ENCODE results near the gene PAK1. TPM values are rescaled to one million over a fixed set of nuclear protein-coding genes. Genes with fewer than 3 reads are reported as not detected.
A peak's percentile ranks its signal among the peaks of the same experiment; 100 is the strongest.

The PAK1 gene
- total RNA-seq, 1 donor from 2014 or later, result 41.0 TPM

- Histone ChIP-seq H3K4me3 (ENCODE audit: insufficient read depth, low read depth, low read length) (no peak overlapping the region), H3K36me3 (ENCODE audit: insufficient read depth, low read length) (no peaks in the 10 kb centered on the region), H2AFZ (ENCODE audit: low read depth, low read length) (no peak overlapping the region), H3K27ac (ENCODE audit: low read depth, low read length) (no peak overlapping the region), H3K9ac (ENCODE audit: low read length) (no peak overlapping the region), H3K4me1 (ENCODE audit: insufficient read depth, low read length) (peaks cover 8% of the 10 kb centered on the region), H4K20me1 (ENCODE audit: insufficient read depth, low read length) (no peaks in the 10 kb centered on the region), H3K79me2 (ENCODE audit: insufficient read depth, low read length) (no peaks in the 10 kb centered on the region), H3K27me3 (ENCODE audit: insufficient read depth, low read length) (no peaks in the 10 kb centered on the region), H3K9me3 (ENCODE audit: insufficient read depth, low read depth, low read length) (no peaks in the 10 kb centered on the region), H3K4me2 (ENCODE audit: low read length) (no peak overlapping the region)
- FAIRE-seq (no peak), DNase-seq (ENCODE audit: low read depth) (no peak)
- Mint-ChIP-seq H3K4me1 (ENCODE audit: low read depth, unreplicated experiment) (peaks cover 16% of the 10 kb centered on the region), H3K27me3 (ENCODE audit: low read depth, unreplicated experiment) (peaks cover 13% of the 10 kb centered on the region), H3K27ac (ENCODE audit: unreplicated experiment) (no peak overlapping the region), H3K9me3 (ENCODE audit: unreplicated experiment) (peaks cover 4% of the 10 kb centered on the region), H3K4me3 (ENCODE audit: unreplicated experiment) (no peak overlapping the region), H3K36me3 (ENCODE audit: low read depth, unreplicated experiment) (no peaks in the 10 kb centered on the region)
- TF ChIP-seq CTCF (IDR thresholded peaks at IDR 0.05; ENCODE audit: insufficient read depth, low read depth, low read length) (peak; percentile 6), EZH2 (IDR thresholded peaks at IDR 0.05; ENCODE audit: insufficient read depth, low read length) (no peak)
These were observed 34.1 kb upstream of the PAK1 start for GRCh38 chr11:77508019-77508418.

GRCh38 chr11:77506857-77507256 is 33.0 kb upstream of the PAK1 start:
- H3K27me3 ChIP-seq (ENCODE audit: insufficient read depth, low read length), result no peaks in the 10 kb centered on the region
- Mint-ChIP-seq H3K4me1 (ENCODE audit: low read depth, unreplicated experiment) (peaks cover 16% of the 10 kb centered on the region), H3K27ac (ENCODE audit: unreplicated experiment) (no peak overlapping the region), H3K4me3 (ENCODE audit: unreplicated experiment) (no peak overlapping the region), H3K36me3 (ENCODE audit: low read depth, unreplicated experiment) (no peaks in the 10 kb centered on the region), H3K27me3 (ENCODE audit: low read depth, unreplicated experiment) (peaks cover 13% of the 10 kb centered on the region), H3K9me3 (ENCODE audit: unreplicated experiment) (peaks cover 4% of the 10 kb centered on the region)
- no peaks in the 10 kb centered on the region for H3K79me2 ChIP-seq (ENCODE audit: insufficient read depth, low read length)
- H3K9ac ChIP-seq (ENCODE audit: low read length), result no peak overlapping the region
- H3K4me3 ChIP-seq (ENCODE audit: insufficient read depth, low read depth, low read length), result no peak overlapping the region
- H3K36me3 ChIP-seq (ENCODE audit: insufficient read depth, low read length), result no peaks in the 10 kb centered on the region
- peak overlapping the region; percentile 37 for H3K4me2 ChIP-seq (ENCODE audit: low read length)
- TF ChIP-seq EZH2 (IDR thresholded peaks at IDR 0.05; ENCODE audit: insufficient read depth, low read length) (no peak), CTCF (IDR thresholded peaks at IDR 0.05; ENCODE audit: insufficient read depth, low read depth, low read length) (no peak)
- H3K9me3 ChIP-seq (ENCODE audit: insufficient read depth, low read depth, low read length), result no peaks in the 10 kb centered on the region
- no peak overlapping the region for H3K27ac ChIP-seq (ENCODE audit: low read depth, low read length)
- peaks cover 8% of the 10 kb centered on the region for H3K4me1 ChIP-seq (ENCODE audit: insufficient read depth, low read length)
- DNase-seq (ENCODE audit: low read depth) (peak; percentile 49), FAIRE-seq (no peak)
- H2AFZ ChIP-seq (ENCODE audit: low read depth, low read length), result no peak overlapping the region
- H4K20me1 ChIP-seq (ENCODE audit: insufficient read depth, low read length), result no peaks in the 10 kb centered on the region

GRCh38 chr11:77505956-77506355 is 32.1 kb upstream of the PAK1 start:
- Histone ChIP-seq H3K27ac (ENCODE audit: low read depth, low read length) (no peak overlapping the region), H3K27me3 (ENCODE audit: insufficient read depth, low read length) (peaks cover 5% of the 10 kb centered on the region), H4K20me1 (ENCODE audit: insufficient read depth, low read length) (no peaks in the 10 kb centered on the region), H3K36me3 (ENCODE audit: insufficient read depth, low read length) (no peaks in the 10 kb centered on the region), H3K9me3 (ENCODE audit: insufficient read depth, low read depth, low read length) (no peaks in the 10 kb centered on the region), H3K4me2 (ENCODE audit: low read length) (no peak overlapping the region), H3K4me1 (ENCODE audit: insufficient read depth, low read length) (peaks cover 8% of the 10 kb centered on the region), H3K79me2 (ENCODE audit: insufficient read depth, low read length) (no peaks in the 10 kb centered on the region), H2AFZ (ENCODE audit: low read depth, low read length) (no peak overlapping the region), H3K4me3 (ENCODE audit: insufficient read depth, low read depth, low read length) (no peak overlapping the region), H3K9ac (ENCODE audit: low read length) (no peak overlapping the region)
- TF ChIP-seq CTCF (IDR thresholded peaks at IDR 0.05; ENCODE audit: insufficient read depth, low read depth, low read length) (no peak), EZH2 (IDR thresholded peaks at IDR 0.05; ENCODE audit: insufficient read depth, low read length) (no peak)
- H3K9me3 Mint-ChIP-seq (ENCODE audit: unreplicated experiment), result peaks cover 5% of the 10 kb centered on the region
- FAIRE-seq, result no peak
- no peak for DNase-seq (ENCODE audit: low read depth)
- peaks cover 10% of the 10 kb centered on the region for H3K27me3 Mint-ChIP-seq (ENCODE audit: low read depth, unreplicated experiment)
- H3K27ac Mint-ChIP-seq (ENCODE audit: unreplicated experiment), result no peak overlapping the region
- no peak overlapping the region for H3K4me3 Mint-ChIP-seq (ENCODE audit: unreplicated experiment)
- no peaks in the 10 kb centered on the region for H3K36me3 Mint-ChIP-seq (ENCODE audit: low read depth, unreplicated experiment)
- peaks cover 15% of the 10 kb centered on the region for H3K4me1 Mint-ChIP-seq (ENCODE audit: low read depth, unreplicated experiment)
